GM18502 (cell line): ENCODE measurements around the gene SPAG5.

Experiments
- ATAC-seq: cut with Tn5 transposase; IDR thresholded peaks from one replicate; pipeline ENCODE4 v1.9.1; 2021; ENCODE audit warnings: mild to moderate bottlenecking; ENCODE audit not compliant: unreplicated experiment, poor library complexity

Gene SPAG5

GRCh38 chr17:28598799-28599310 lies at the start of gene SPAG5:
Gene SPAG5 (minus strand): TSS chr17:28599025. CDS start chr17:28598946, 79 bp downstream.
- ATAC-seq: peak; percentile 84

GRCh38 chr17:28646039-28646754 lies 47.4 kb upstream of the SPAG5 start:
- ATAC-seq: no peak

GRCh38 chr17:28645576-28645939 lies 46.7 kb upstream of the SPAG5 start:
- ATAC-seq: no peak

- peak; percentile 92 for ATAC-seq
These were observed 46.2 kb upstream of the SPAG5 start, which contains the start of gene BLTP2 for GRCh38 chr17:28644787-28645575. Gene BLTP2 (minus strand): TSS chr17:28645158. CDS start chr17:28645056, 102 bp downstream.

- ATAC-seq: peak; percentile 17
These were observed 45.4 kb upstream of the SPAG5 start for GRCh38 chr17:28643983-28644786.

GRCh38 chr17:28641579-28641978 lies 42.8 kb upstream of the SPAG5 start:
- ATAC-seq: no peak

- ATAC-seq: no peak
These were observed 36.7 kb upstream of the SPAG5 start for GRCh38 chr17:28635506-28635905.

- no peak for ATAC-seq
These were observed 35.5 kb upstream of the SPAG5 start for GRCh38 chr17:28634206-28634865.

GRCh38 chr17:28626818-28627217 lies 28.0 kb upstream of the SPAG5 start:
- no peak for ATAC-seq

- no peak for ATAC-seq
These were observed 25.3 kb upstream of the SPAG5 start for GRCh38 chr17:28624148-28624547.

- ATAC-seq: no peak
These were observed 24.9 kb upstream of the SPAG5 start for GRCh38 chr17:28623696-28624095.

- no peak for ATAC-seq
These were observed 23.4 kb upstream of the SPAG5 start for GRCh38 chr17:28622186-28622585.

GRCh38 chr17:28620010-28620409 lies 21.2 kb upstream of the SPAG5 start:
- no peak for ATAC-seq

- no peak for ATAC-seq
These were observed 19.6 kb upstream of the SPAG5 start for GRCh38 chr17:28618464-28618863.

GRCh38 chr17:28616281-28616680 lies 17.5 kb upstream of the SPAG5 start:
- no peak for ATAC-seq

GRCh38 chr17:28615260-28615940 lies 16.6 kb upstream of the SPAG5 start:
- ATAC-seq: no peak

GRCh38 chr17:28613931-28614381 lies 15.1 kb upstream of the SPAG5 start, which contains the start of gene RSKR:
Gene RSKR (minus strand): TSS chr17:28614185. CDS start chr17:28614161, 24 bp downstream.
- no peak for ATAC-seq

- no peak for ATAC-seq
These were observed 14.4 kb upstream of the SPAG5 start for GRCh38 chr17:28612936-28613872.
